Upper lobe of left lung (tissue), 4 donors: ENCODE results near the gene AHDC1.

Experiments used
- EP300 ChIP-seq, 4 donors: sonication (generic); formaldehyde crosslinking; IDR thresholded peaks; one replicate each; pipeline ENCODE4 v1.5.1; 2017; ENCODE audit warnings: antibody characterized with exemption in 4 of 4, control low read depth in 2 of 4
- POLR2AphosphoS5 ChIP-seq, 2 donors: sonication (generic); formaldehyde crosslinking; IDR thresholded peaks; one replicate each; pipeline ENCODE4 v1.5.1; 2017; ENCODE audit warnings: antibody characterized with exemption in 2 of 2

- TF ChIP-seq POLR2AphosphoS5 (IDR thresholded peaks at IDR 0.05) (peak; percentile 85 to 99), EP300 (IDR thresholded peaks at IDR 0.05) (no peak)
These were observed at the start of gene AHDC1 for GRCh38 chr1:27603681-27604578.
